Pons (tissue), 1 donor: ENCODE data around the gene ITGBL1.
"Not testable (repeated sequence)": the region's sequence is repeated elsewhere in the genome, so short reads cannot be mapped to it uniquely, and the experiment has no call there.

Experiments used
- DNase-seq: peaks from one replicate; pipeline ENCODE4 v3.0.0-alpha.2; 2016; ENCODE audit warnings: low spot score

Gene ITGBL1

GRCh38 chr13:101512650-101513049 is 60.2 kb downstream of the ITGBL1 start:
- no peak for DNase-seq

GRCh38 chr13:101514100-101514499 is 61.6 kb downstream of the ITGBL1 start:
- no peak for DNase-seq

- peak; percentile 76 for DNase-seq
Measured at GRCh38 chr13:101514695-101515275, 62.3 kb downstream of the ITGBL1 start.

GRCh38 chr13:101515504-101515903 is 63.0 kb downstream of the ITGBL1 start:
- DNase-seq: no peak

- DNase-seq: no peak
Measured at GRCh38 chr13:101516262-101516661, 63.8 kb downstream of the ITGBL1 start.

- DNase-seq: no peak
Measured at GRCh38 chr13:101520672-101521071, 68.2 kb downstream of the ITGBL1 start.

- DNase-seq: no peak
Measured at GRCh38 chr13:101521371-101521770, 68.9 kb downstream of the ITGBL1 start.

- peak; percentile 93 for DNase-seq
Measured at GRCh38 chr13:101522607-101523006, 70.1 kb downstream of the ITGBL1 start.

GRCh38 chr13:101523154-101524131 is 71.0 kb downstream of the ITGBL1 start:
- peak; percentile 43 for DNase-seq

- DNase-seq: no peak
Measured at GRCh38 chr13:101527130-101527529, 74.7 kb downstream of the ITGBL1 start.

- DNase-seq: no peak
Measured at GRCh38 chr13:101529422-101529821, 76.9 kb downstream of the ITGBL1 start.

GRCh38 chr13:101530293-101530692 is 77.8 kb downstream of the ITGBL1 start:
- DNase-seq: no peak

GRCh38 chr13:101535192-101535746 is 82.8 kb downstream of the ITGBL1 start:
- no peak for DNase-seq

GRCh38 chr13:101536079-101536478 is 83.6 kb downstream of the ITGBL1 start:
- no peak for DNase-seq

GRCh38 chr13:101544544-101544943 is 92.1 kb downstream of the ITGBL1 start:
- not testable (repeated sequence) for DNase-seq

- no peak for DNase-seq
Measured at GRCh38 chr13:101544979-101545378, 92.5 kb downstream of the ITGBL1 start.

- DNase-seq: no peak
Measured at GRCh38 chr13:101545521-101545920, 93.0 kb downstream of the ITGBL1 start.

- DNase-seq: no peak
Measured at GRCh38 chr13:101552286-101552685, 99.8 kb downstream of the ITGBL1 start.

GRCh38 chr13:101552786-101553185 is 100.3 kb downstream of the ITGBL1 start:
- no peak for DNase-seq

- DNase-seq: no peak
Measured at GRCh38 chr13:101554420-101555125, 102.1 kb downstream of the ITGBL1 start.

- DNase-seq: no peak
Measured at GRCh38 chr13:101555610-101556009, 103.1 kb downstream of the ITGBL1 start.

- DNase-seq: no peak
Measured at GRCh38 chr13:101556676-101557123, 104.2 kb downstream of the ITGBL1 start.
